ENCODE results near the gene CHAF1A. TPM values are rescaled to one million over a fixed set of nuclear protein-coding genes. Genes with fewer than 3 reads are reported as not detected.

Gene CHAF1A
- total and polyA plus RNA-seq, 2 of the 4 experiments (the other 2 are of a cell fraction), result 12.4 to 22.9 TPM

DNA sequence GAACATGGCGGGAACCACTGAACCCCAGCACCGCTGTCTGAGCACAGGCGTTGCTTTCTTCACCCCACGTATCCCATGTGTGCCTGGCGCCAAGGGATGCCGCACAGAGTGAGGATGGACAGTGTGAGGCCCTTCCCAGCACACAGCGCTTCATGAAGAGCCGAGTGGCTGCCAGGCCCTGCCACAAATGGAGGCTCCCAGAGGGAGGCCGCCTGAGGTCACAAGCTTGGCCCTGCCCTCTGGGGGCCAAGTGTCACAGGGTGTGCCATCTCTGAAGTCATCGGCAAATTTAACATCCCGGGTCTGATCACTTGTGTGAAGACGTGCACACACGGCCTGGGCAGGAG is 34.7 kb upstream of the CHAF1A start:
- Histone ChIP-seq H2BK15ac (ENCODE audit: low read depth, low read length) (no peak overlapping the region), H3K4me2 (ENCODE audit: low read depth, low read length) (no peak overlapping the region), H2BK5ac (ENCODE audit: low read depth, low read length, poor library complexity, severe bottlenecking) (peak overlapping the region; percentile 27), H2AK9ac (replicated peaks; ENCODE audit: low read depth, low read length, poor library complexity) (peak overlapping the region; percentile 62), H3K18ac (ENCODE audit: low read depth, low read length) (no peak overlapping the region), H4K5ac (ENCODE audit: low read depth, low read length) (no peak overlapping the region), H3K4ac (ENCODE audit: low read depth, low read length) (peak overlapping the region; percentile 27; the same call in 1 of the 2 replicates), H4K8ac (ENCODE audit: low read depth in 2 of 2, low read length in 2 of 2) (no peak overlapping the region), H2BK20ac (ENCODE audit: low read depth, low read length) (no peak overlapping the region), H3K4me3 (ENCODE audit: insufficient read depth, low read depth, low read length) (no peak overlapping the region), H3K79me1 (ENCODE audit: low read depth in 1 of 2, low read length in 2 of 2) (peaks cover 16 to 80% of the 10 kb centered on the region in 2 experiments), H3K27ac (ENCODE audit: insufficient read depth, low read length) (no peak overlapping the region), H3K23ac (ENCODE audit: low read depth, low read length) (no peak overlapping the region), H3K56ac (ENCODE audit: extremely low read depth, insufficient read depth, low read length) (no peak overlapping the region), H2AFZ (replicated peaks; ENCODE audit: low read length, poor library complexity) (no peak overlapping the region), H4K20me1 (ENCODE audit: insufficient read depth, low read length) (peaks cover 35% of the 10 kb centered on the region), H2BK120ac (ENCODE audit: low read depth, low read length) (no peak overlapping the region), H3K9me3 (ENCODE audit: control insufficient read depth, insufficient read depth, low read length) (no peaks in the 10 kb centered on the region), H3K27me3 (ENCODE audit: control insufficient read depth, insufficient read depth, low read length) (no peaks in the 10 kb centered on the region), H3K36me3 (ENCODE audit: control insufficient read depth, insufficient read depth, low read length) (peaks cover 42% of the 10 kb centered on the region), H3K4me1 (ENCODE audit: control insufficient read depth, insufficient read depth, low read length) (peaks cover 18% of the 10 kb centered on the region), H3K14ac (replicated peaks; ENCODE audit: low read depth, low read length) (no peak overlapping the region), H3K9ac (ENCODE audit: low read depth, low read length) (no peak overlapping the region), H3K9me1 (ENCODE audit: insufficient read depth, low read length) (peaks cover 21% of the 10 kb centered on the region), H2AK5ac (ENCODE audit: low read depth, low read length) (no peak overlapping the region), H4K91ac (ENCODE audit: insufficient read depth, low read depth, low read length) (no peak overlapping the region)
- CTCF ChIA-PET, result no interaction called here
- dilution Hi-C loops (cut with HindIII; ENCODE audit: low sequenced_read_pairs, unreplicated experiment) (no loop called here), intact Hi-C loops (cut with micrococcal nuclease) (no loop called here), in situ Hi-C loops (cut with MboI; ENCODE audit: low sequenced_read_pairs) (no loop called here)
- BruUV-seq (replicated peaks), result no TSS peak
- ATAC-seq (ENCODE audit: low read depth) (no peak), DNase-seq (no peak)
- POLR2A ChIA-PET (ENCODE audit: unreplicated experiment), result no interaction called here
- 93% methylated on average over 11 of the region's 13 CpGs; no CpG with 5 or more reads in 1 of the 2 experiments for WGBS, 2 experiments (ENCODE audit: extremely low coverage in 2 of 2, insufficient read length in 1 of 2)
- TF ChIP-seq RFX5 (IDR thresholded peaks at IDR 0.05; ENCODE audit: low read depth, low read length), result no peak
- TF ChIP-seq CHD1 (IDR thresholded peaks at IDR 0.05; ENCODE audit: low read depth, low read length), result no peak
- TF ChIP-seq, protein P1, sequence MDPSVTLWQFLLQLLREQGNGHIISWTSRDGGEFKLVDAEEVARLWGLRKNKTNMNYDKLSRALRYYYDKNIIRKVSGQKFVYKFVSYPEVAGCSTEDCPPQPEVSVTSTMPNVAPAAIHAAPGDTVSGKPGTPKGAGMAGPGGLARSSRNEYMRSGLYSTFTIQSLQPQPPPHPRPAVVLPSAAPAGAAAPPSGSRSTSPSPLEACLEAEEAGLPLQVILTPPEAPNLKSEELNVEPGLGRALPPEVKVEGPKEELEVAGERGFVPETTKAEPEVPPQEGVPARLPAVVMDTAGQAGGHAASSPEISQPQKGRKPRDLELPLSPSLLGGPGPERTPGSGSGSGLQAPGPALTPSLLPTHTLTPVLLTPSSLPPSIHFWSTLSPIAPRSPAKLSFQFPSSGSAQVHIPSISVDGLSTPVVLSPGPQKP (IDR thresholded peaks at IDR 0.05; ENCODE audit: borderline replicate concordance, low read depth, low read length), result no peak
- TF ChIP-seq NFE2L2 (IDR thresholded peaks at IDR 0.05; ENCODE audit: low read depth, low read length), result no peak
- no peak for TF ChIP-seq RCOR1 (IDR thresholded peaks at IDR 0.05; ENCODE audit: insufficient replicate concordance, low read length)
- no peak for TF ChIP-seq MXI1 (IDR thresholded peaks at IDR 0.05; ENCODE audit: borderline replicate concordance, low read depth, low read length)
- TF ChIP-seq MAFK (IDR thresholded peaks at IDR 0.05; ENCODE audit: low read depth, low read length), result no peak
- TF ChIP-seq RAD21 (IDR thresholded peaks at IDR 0.05; ENCODE audit: low read length), result no peak
- no peak for TF ChIP-seq MAZ (IDR thresholded peaks at IDR 0.05; ENCODE audit: borderline replicate concordance, low read depth, low read length)
- no peak for TF ChIP-seq CTCF (conservative IDR thresholded peaks at IDR 0.05; ENCODE audit: low read depth, low read length)
- no peak for TF ChIP-seq FOS (IDR thresholded peaks at IDR 0.05; ENCODE audit: low read depth, low read length)
- TF ChIP-seq SMC3 (IDR thresholded peaks at IDR 0.05; ENCODE audit: low read depth, low read length), result no peak
- no peak for TF ChIP-seq USF2 (IDR thresholded peaks at IDR 0.05; ENCODE audit: low read depth, low read length)
- TF ChIP-seq BHLHE40 (IDR thresholded peaks at IDR 0.05; ENCODE audit: low read depth, low read length), result no peak
- TF ChIP-seq CEBPB (IDR thresholded peaks at IDR 0.05; ENCODE audit: low read depth, low read length), result no peak
- no peak for TF ChIP-seq POLR2A (IDR thresholded peaks at IDR 0.05; ENCODE audit: low read depth, low read length)
